GM12878 (cell line): ENCODE results near the gene MCOLN2. TPM values are rescaled to one million over a fixed set of nuclear protein-coding genes. Genes with fewer than 3 reads are reported as not detected.
A peak's percentile ranks its signal among the peaks of the same experiment; 100 is the strongest.

Experiments
- ATAC-seq: fragments of 200-7000 bp; cut with Tn5 transposase; 3 replicates; pipeline ENCODE4 v1.9.1; 2020; ENCODE audit warnings: mild to moderate bottlenecking, moderate library complexity
- BruUV-seq: library from RNA; stranded (reverse); fragments of 400-500 nt; replicated peaks from 2 replicates; lab custom pipeline; 2021; lab: Mats Ljungman, UMichigan
- CTCF ChIA-PET: fragments of 300-600 bp; sonication (Branson Sonifier 250); formaldehyde crosslinking; extraction: SDS; loops from one replicate; lab custom pipeline; 2021; ENCODE audit warnings: inconsistent platforms; lab: Yijun Ruan, JAX
- POLR2A ChIA-PET: fragments of 350-600 bp; formaldehyde crosslinking; extraction: SDS; loops from one replicate; lab custom pipeline; 2021; ENCODE audit warnings: inconsistent platforms; lab: Charles Lee
- RAD21 ChIA-PET: fragments of 300-600 bp; sonication (Branson Sonifier 250); formaldehyde crosslinking; loops from one replicate; lab custom pipeline; 2023; ENCODE audit warnings: antibody characterized with exemption; ENCODE audit not compliant: unreplicated experiment; lab: Charles Lee
- SMC1A ChIA-PET: fragments of 300-600 bp; sonication (Branson Sonifier 250); formaldehyde crosslinking; loops from one replicate; lab custom pipeline; 2023; ENCODE audit not compliant: unreplicated experiment, uncharacterized antibody; lab: Charles Lee
- DNase-seq: peaks from one replicate; pipeline ENCODE4 v3.0.0-alpha.2; 2011; ENCODE audit warnings: low read depth, low spot score
- FAIRE-seq: peaks from 3 replicates; lab custom pipeline; 2011; peaks lifted over from hg19 to GRCh38; lab: Jason Lieb, UNC
- H2AFZ ChIP-seq: 2 replicates; pipeline ENCODE4 v1.6.0; 2011; ENCODE audit warnings: low read depth, low read length, control low read depth; ENCODE audit not compliant: control insufficient read depth
- H3K27ac ChIP-seq: 2 replicates; pipeline ENCODE4 v1.5.1; 2011; ENCODE audit warnings: control low read depth; ENCODE audit not compliant: control insufficient read depth, insufficient read depth
- H3K27me3 ChIP-seq, 2 experiments: replicated peaks in 1 of 2; 2 replicates each; pipeline versions ENCODE4 v1.6.0 to v1.6.1; 2011; ENCODE audit warnings: low read length in 1 of 2; ENCODE audit not compliant: control insufficient read depth in 2 of 2, insufficient read depth in 2 of 2
- H3K36me3 ChIP-seq, 2 experiments: 2 replicates each; pipeline ENCODE4 v1.5.1; 2011; ENCODE audit warnings: low read length in 1 of 2; ENCODE audit not compliant: control insufficient read depth in 2 of 2, insufficient read depth in 2 of 2
- H3K4me1 ChIP-seq: 2 replicates; pipeline ENCODE4 v1.6.1; 2011; ENCODE audit warnings: mild to moderate bottlenecking, low read length, moderate library complexity, mixed read lengths; ENCODE audit not compliant: control insufficient read depth, insufficient read depth
- H3K4me2 ChIP-seq: 2 replicates; pipeline ENCODE4 v1.6.0; 2011; ENCODE audit warnings: control low read depth; ENCODE audit not compliant: control insufficient read depth, insufficient read depth
- H3K4me3 ChIP-seq: fragments of 200-600 bp; sonication (generic); 2 replicates; pipeline ENCODE4 v1.5.1; 2016
- H3K79me2 ChIP-seq: 2 replicates; pipeline ENCODE4 v1.6.0; 2011; ENCODE audit warnings: low read length; ENCODE audit not compliant: control insufficient read depth, insufficient read depth
- H3K9ac ChIP-seq: 2 replicates; pipeline ENCODE4 v1.8.0; 2011; ENCODE audit warnings: low read length, control low read depth, mixed read lengths; ENCODE audit not compliant: control insufficient read depth, insufficient read depth
- H3K9me3 ChIP-seq: replicated peaks from 3 replicates; pipeline ENCODE4 v1.5.1; 2011; ENCODE audit warnings: mild to moderate bottlenecking, low read length; ENCODE audit not compliant: control insufficient read depth, insufficient read depth
- H4K20me1 ChIP-seq: 2 replicates; pipeline ENCODE4 v1.6.0; 2011; ENCODE audit not compliant: control insufficient read depth, insufficient read depth
- BHLHE40 ChIP-seq, 2 experiments: fragments of 450-650 bp in 1 of 2; IDR thresholded peaks; 2 replicates each; pipeline ENCODE4 v1.6.1; 2011 to 2017; ENCODE audit warnings: low read depth in 2 of 2, borderline replicate concordance in 1 of 2, improper control_type of control experiment in 1 of 2, low read length in 1 of 2, mild to moderate bottlenecking in 1 of 2
- CHD2 ChIP-seq: IDR thresholded peaks from 2 replicates; pipeline ENCODE4 v1.6.1; 2011; ENCODE audit warnings: low read depth, low read length, improper control_type of control experiment, borderline replicate concordance
- GATAD2B ChIP-seq: fragments of 450-650 bp; conservative IDR thresholded peaks from 2 replicates; pipeline ENCODE4 v1.6.1; 2017; ENCODE audit warnings: low read depth, mild to moderate bottlenecking, moderate library complexity
- MYB ChIP-seq: fragments of 150-350 bp; IDR thresholded peaks from 2 replicates; pipeline ENCODE4 v1.6.1; 2014; ENCODE audit warnings: mild to moderate bottlenecking, low read depth, low read length, borderline replicate concordance
- POLR2AphosphoS5 ChIP-seq: IDR thresholded peaks from 2 replicates; pipeline ENCODE4 v1.6.1; 2011; ENCODE audit warnings: mild to moderate bottlenecking, low read length, inconsistent platforms
- RBBP5 ChIP-seq: fragments of 200-600 bp; sonication (generic); conservative IDR thresholded peaks from 2 replicates; pipeline ENCODE4 v1.6.1; 2016
- SIN3A ChIP-seq: IDR thresholded peaks from 2 replicates; pipeline ENCODE4 v1.6.1; 2012; ENCODE audit warnings: low read depth, low read length, improper control_type of control experiment
- SREBF1 ChIP-seq: IDR thresholded peaks from 2 replicates; pipeline ENCODE4 v1.6.1; 2012; ENCODE audit warnings: mild to moderate bottlenecking, low read length
- ZNF274 ChIP-seq: IDR thresholded peaks from one replicate; pipeline ENCODE4 v1.8.0; 2011; ENCODE audit not compliant: insufficient read length, insufficient read depth
- ZZZ3 ChIP-seq: IDR thresholded peaks from 2 replicates; pipeline ENCODE4 v1.6.1; 2011; ENCODE audit warnings: low read depth; ENCODE audit not compliant: control insufficient read depth, insufficient read length
- WGBS: methylation state at CpG from one replicate; pipeline ENCODE4 v1.1.6; 2016; ENCODE audit warnings: low lambda C conversion rate; ENCODE audit not compliant: insufficient replicate concordance, insufficient coverage; ENCODE audit errors: missing lambda C conversion rate; 5-methylcytosine and 5-hydroxymethylcytosine counted together
- in situ Hi-C: fragments of 300-500 bp; cut with MboI; formaldehyde crosslinking; loops from 9 replicates; pipeline ENCODE4 v1.14.3; 2018; ENCODE audit warnings: mixed read lengths
- intact Hi-C: fragments of 100-400 bp; cut with micrococcal nuclease; formaldehyde crosslinking; loops from one replicate; pipeline ENCODE4 v1.14.2; 2022; ENCODE audit not compliant: unreplicated experiment
- polyA plus RNA-seq, 11 experiments: library from polyadenylated mRNA; depleted of rRNA in 4 of 11; unstranded in 6 of 11; stranded (reverse) in 5 of 11; fragments of >200 nt; fragmentation: Nextera tagmentation in 4 of 11; fragmentation: Illumina TruSeq in 1 of 11; extraction: Ambion mirVana in 4 of 11; extraction: Trizol in 1 of 11; gene quantifications; 1 replicate in 1 of 11; 2 replicates in 10 of 11; pipeline versions ENCODE4 v1.2.1 to v1.2.3, GENCODE V29; 2011 to 2016; ENCODE audit warnings: inconsistent platforms in 2 of 11, missing spikeins in 2 of 11, low read depth in 1 of 11
- total RNA-seq, 4 experiments: library from RNA; depleted of rRNA in 3 of 4; stranded (reverse); fragments of >200 nt in 3 of 4; fragmentation: Illumina TruSeq in 1 of 4; extraction: Trizol in 1 of 4; gene quantifications; 2 replicates each; pipeline versions ENCODE4 v1.2.1 to v1.2.3, GENCODE V29; 2013 to 2021
- TF ChIP-seq, protein P1 (sequence below): fragments of 450-650 bp; IDR thresholded peaks from 2 replicates; pipeline ENCODE4 v1.6.1; 2016; ENCODE audit warnings: mild to moderate bottlenecking
- TF ChIP-seq, protein P2 (sequence below): fragments of 450-650 bp; IDR thresholded peaks from 2 replicates; pipeline ENCODE4 v1.6.1; 2014; ENCODE audit warnings: mild to moderate bottlenecking
- TF ChIP-seq, protein P3 (sequence below): fragments of 150-350 bp; IDR thresholded peaks from 2 replicates; pipeline ENCODE4 v1.6.1; 2014; ENCODE audit warnings: mild to moderate bottlenecking, low read depth, low read length

Gene MCOLN2
- total and polyA plus RNA-seq, 10 of the 15 experiments (the other 5 are each of a cell fraction or from before 2014, with no cell fraction given), result 25.9 to 233 (median 109) TPM

GRCh38 chr1:84956655-84957054 is 40.3 kb downstream of the MCOLN2 start:
- ChIA-PET SMC1A (interaction anchor here (1.0 to 6.0 kb wide), 8 partner anchors 9 to 92 kb away, joined by 3 to 76 read pairs (median 6); partner anchors contain the start of gene MCOLN2), CTCF (interaction anchor here (0.7 to 6.0 kb wide), 6 partner anchors 9 to 93 kb away, joined by 3 to 47 read pairs (median 18); no protein-coding TSS in a partner anchor)
- Histone ChIP-seq H3K27me3 (no peaks in the 10 kb centered on the region), H4K20me1 (no peaks in the 10 kb centered on the region), H3K9ac (no peak overlapping the region), H3K9me3 (no peaks in the 10 kb centered on the region), H3K4me2 (no peak overlapping the region)
- intact Hi-C loops, result no loop called here
- no peak for FAIRE-seq
- TF ChIP-seq POLR2AphosphoS5, result no peak
- TF ChIP-seq, protein P1, sequence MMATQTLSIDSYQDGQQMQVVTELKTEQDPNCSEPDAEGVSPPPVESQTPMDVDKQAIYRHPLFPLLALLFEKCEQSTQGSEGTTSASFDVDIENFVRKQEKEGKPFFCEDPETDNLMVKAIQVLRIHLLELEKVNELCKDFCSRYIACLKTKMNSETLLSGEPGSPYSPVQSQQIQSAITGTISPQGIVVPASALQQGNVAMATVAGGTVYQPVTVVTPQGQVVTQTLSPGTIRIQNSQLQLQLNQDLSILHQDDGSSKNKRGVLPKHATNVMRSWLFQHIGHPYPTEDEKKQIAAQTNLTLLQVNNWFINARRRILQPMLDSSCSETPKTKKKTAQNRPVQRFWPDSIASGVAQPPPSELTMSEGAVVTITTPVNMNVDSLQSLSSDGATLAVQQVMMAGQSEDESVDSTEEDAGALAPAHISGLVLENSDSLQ, result 0 out of 2 replicates have a peak, but pooled peaks have one; percentile 8
- TF ChIP-seq, all 136 proteins: peak for 1
- ChIA-PET RAD21 (interaction anchor here (0.6 to 4.5 kb wide), 2 partner anchors 12 to 14 kb away, joined by 3 to 46 read pairs; no protein-coding TSS in a partner anchor), POLR2A (interaction anchor here (0.7 to 4.2 kb wide), 4 partner anchors 8 to 70 kb away, joined by 3 to 20 read pairs (median 8); no protein-coding TSS in a partner anchor)
- Histone ChIP-seq H2AFZ (no peak overlapping the region), H3K36me3 (peaks cover 6 to 28% of the 10 kb centered on the region in 2 experiments), H3K4me3 (no peak overlapping the region), H3K79me2 (peaks cover 22% of the 10 kb centered on the region), H3K27ac (no peak overlapping the region), H3K4me1 (peaks cover 10% of the 10 kb centered on the region; the same call in 1 of the 2 replicates)
- in situ Hi-C loops, result no loop called here
- no peak for DNase-seq
- 91% methylated on average over 6 of the region's 6 CpGs for WGBS
- ATAC-seq, result no peak
- no TSS peak for BruUV-seq

GRCh38 chr1:84956097-84956496 is 40.8 kb downstream of the MCOLN2 start:
- ChIA-PET CTCF (interaction anchor here (0.7 to 6.0 kb wide), 4 partner anchors 8 to 94 kb away, joined by 3 to 33 read pairs (median 18); no protein-coding TSS in a partner anchor), POLR2A (interaction anchor here (0.7 to 4.2 kb wide), 3 partner anchors 16 to 71 kb away, joined by 3 to 20 read pairs (median 4); no protein-coding TSS in a partner anchor), RAD21 (no interaction called here), SMC1A (interaction anchor here (0.6 to 6.0 kb wide), 5 partner anchors 8 to 224 kb away, joined by 3 to 75 read pairs (median 7); partner anchors contain the start of gene MCOLN2)
- Histone ChIP-seq H3K4me3 (no peak overlapping the region), H2AFZ (no peak overlapping the region), H4K20me1 (no peaks in the 10 kb centered on the region), H3K79me2 (peaks cover 19% of the 10 kb centered on the region), H3K4me2 (no peak overlapping the region), H3K9ac (no peak overlapping the region), H3K4me1 (peaks cover 10% of the 10 kb centered on the region; the same call in 1 of the 2 replicates), H3K27me3 (no peaks in the 10 kb centered on the region), H3K9me3 (no peaks in the 10 kb centered on the region), H3K36me3 (peaks cover 6 to 28% of the 10 kb centered on the region in 2 experiments), H3K27ac (no peak overlapping the region)
- no peak for ATAC-seq
- intact Hi-C loops, result no loop called here
- no peak for DNase-seq
- BruUV-seq, result no TSS peak
- FAIRE-seq, result no peak
- WGBS, result 100% methylated on average over 6 of the region's 6 CpGs
- in situ Hi-C loops, result no loop called here
- TF ChIP-seq BHLHE40 (IDR thresholded peaks at IDR 0.05; ENCODE audit: borderline replicate concordance in 1 of 2, low read depth in 2 of 2, low read length in 1 of 2) (no peak), GATAD2B (no peak), MYB (no peak), RBBP5 (no peak), CHD2 (no peak), ZNF274 (no peak), SREBF1 (no peak), ZZZ3 (no peak), SIN3A (no peak)
- TF ChIP-seq, protein P2, sequence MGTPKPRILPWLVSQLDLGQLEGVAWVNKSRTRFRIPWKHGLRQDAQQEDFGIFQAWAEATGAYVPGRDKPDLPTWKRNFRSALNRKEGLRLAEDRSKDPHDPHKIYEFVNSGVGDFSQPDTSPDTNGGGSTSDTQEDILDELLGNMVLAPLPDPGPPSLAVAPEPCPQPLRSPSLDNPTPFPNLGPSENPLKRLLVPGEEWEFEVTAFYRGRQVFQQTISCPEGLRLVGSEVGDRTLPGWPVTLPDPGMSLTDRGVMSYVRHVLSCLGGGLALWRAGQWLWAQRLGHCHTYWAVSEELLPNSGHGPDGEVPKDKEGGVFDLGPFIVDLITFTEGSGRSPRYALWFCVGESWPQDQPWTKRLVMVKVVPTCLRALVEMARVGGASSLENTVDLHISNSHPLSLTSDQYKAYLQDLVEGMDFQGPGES, result no peak
- TF ChIP-seq, protein P3, sequence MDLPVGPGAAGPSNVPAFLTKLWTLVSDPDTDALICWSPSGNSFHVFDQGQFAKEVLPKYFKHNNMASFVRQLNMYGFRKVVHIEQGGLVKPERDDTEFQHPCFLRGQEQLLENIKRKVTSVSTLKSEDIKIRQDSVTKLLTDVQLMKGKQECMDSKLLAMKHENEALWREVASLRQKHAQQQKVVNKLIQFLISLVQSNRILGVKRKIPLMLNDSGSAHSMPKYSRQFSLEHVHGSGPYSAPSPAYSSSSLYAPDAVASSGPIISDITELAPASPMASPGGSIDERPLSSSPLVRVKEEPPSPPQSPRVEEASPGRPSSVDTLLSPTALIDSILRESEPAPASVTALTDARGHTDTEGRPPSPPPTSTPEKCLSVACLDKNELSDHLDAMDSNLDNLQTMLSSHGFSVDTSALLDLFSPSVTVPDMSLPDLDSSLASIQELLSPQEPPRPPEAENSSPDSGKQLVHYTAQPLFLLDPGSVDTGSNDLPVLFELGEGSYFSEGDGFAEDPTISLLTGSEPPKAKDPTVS, result no peak
